Right atrium auricular region (tissue), 2 donors: ENCODE measurements around the gene PUM2. TPM values are rescaled to one million over a fixed set of nuclear protein-coding genes. Genes with fewer than 3 reads are reported as not detected.

ENCODE experiments used
- DNase-seq: peaks from one replicate; pipeline ENCODE4 v3.0.0-alpha.2; 2019; ENCODE audit warnings: low spot score
- H3K27ac ChIP-seq, 2 donors: fragments of 200-600 bp; sonication (generic); 1 replicate in 1 of 2; 2 replicates in 1 of 2; pipeline ENCODE4 v1.5.1; 2016 to 2019
- H3K27me3 ChIP-seq, 2 donors: fragments of 200-600 bp; sonication (generic); one replicate each; pipeline versions ENCODE4 v1.5.1 to v1.6.0; 2017 to 2019
- H3K36me3 ChIP-seq: fragments of 200-600 bp; sonication (generic); one replicate; pipeline ENCODE4 v1.5.1; 2016
- H3K4me1 ChIP-seq, 2 donors: fragments of 200-600 bp; sonication (generic); one replicate each; pipeline versions ENCODE4 v1.5.1 to v1.6.0; 2017 to 2019
- H3K4me3 ChIP-seq, 2 donors: fragments of 200-600 bp; sonication (generic); 1 replicate in 1 of 2; 2 replicates in 1 of 2; pipeline ENCODE4 v1.5.1; 2017 to 2019; ENCODE audit warnings: mild to moderate bottlenecking in 1 of 2, moderate library complexity in 1 of 2
- H3K9me3 ChIP-seq, 2 donors: fragments of 200-600 bp; sonication (generic); one replicate each; pipeline ENCODE4 v1.5.1; 2019
- total RNA-seq, 2 donors: library from RNA; depleted of rRNA; stranded (reverse); fragments of >200 nt; gene quantifications; one replicate each; pipeline ENCODE4 v1.1.0, GENCODE V29; 2016
- TF ChIP-seq, protein P1 (sequence below), 2 donors: fragments of 200-600 bp; sonication (generic); IDR thresholded peaks; one replicate each; pipeline ENCODE4 v1.5.1; 2019; ENCODE audit warnings: antibody characterized with exemption in 2 of 2

The PUM2 gene
- total RNA-seq, 2 donors from 2014 or later, result 35.0 to 44.8 TPM

DNA sequence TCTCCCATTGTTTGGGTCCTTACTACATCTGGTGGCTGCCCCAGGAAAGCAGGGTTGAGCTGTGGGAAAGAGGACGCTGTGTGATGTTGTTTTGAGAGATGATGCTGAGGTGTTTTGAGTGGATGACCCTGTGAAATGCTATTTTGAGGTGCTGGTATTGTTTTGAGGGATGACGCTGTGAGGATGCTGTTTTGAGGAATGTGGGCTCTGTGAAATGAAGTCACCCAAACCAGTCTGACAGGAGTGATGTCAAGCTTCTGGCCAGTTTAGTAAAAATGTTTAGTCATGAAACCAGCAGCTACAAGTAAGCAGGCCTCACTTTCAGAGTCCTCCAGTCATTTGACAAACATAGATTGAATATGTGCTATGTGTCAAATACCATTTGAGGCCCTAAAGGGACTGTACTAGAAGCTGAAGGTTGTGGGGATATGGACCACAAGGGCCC is 16.1 kb upstream of the PUM2 start:
- Histone ChIP-seq H3K4me1 (no peaks in the 10 kb centered on the region), H3K4me3 (no peak overlapping the region)
- DNase-seq, result no peak

DNA sequence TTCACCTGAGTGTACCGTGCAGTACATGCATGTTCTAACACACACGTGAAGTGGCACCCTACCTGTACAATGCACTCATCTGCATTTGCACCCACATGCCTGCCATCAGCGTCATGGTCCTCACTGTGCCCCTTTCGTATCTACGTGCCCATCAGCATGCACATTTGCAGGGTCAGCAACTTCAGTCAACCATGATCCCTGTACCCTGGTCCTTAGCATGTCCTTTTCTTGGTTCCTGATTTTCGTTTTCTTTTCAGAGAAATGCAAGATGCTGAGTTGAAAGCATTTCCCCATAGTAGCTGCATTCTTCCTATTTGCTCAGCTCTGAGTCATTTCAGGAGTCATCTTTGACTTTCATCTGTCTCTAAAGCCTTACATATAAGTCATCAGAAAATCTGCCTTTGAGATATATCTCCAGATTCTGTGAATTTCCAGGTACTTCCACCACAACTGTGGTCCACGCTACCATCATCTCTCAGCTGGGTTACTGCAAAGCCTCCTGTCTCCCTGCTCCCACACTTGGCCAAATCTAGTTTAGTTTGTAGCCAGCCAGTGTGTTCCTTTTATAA is 14.7 kb upstream of the PUM2 start:
- H3K9me3 ChIP-seq, result no peaks in the 10 kb centered on the region

More for the DNA sequence above, 16.1 kb upstream of the PUM2 start:
- Histone ChIP-seq H3K36me3 (no peaks in the 10 kb centered on the region), H3K27me3 (no peaks in the 10 kb centered on the region), H3K27ac (no peak overlapping the region), H3K9me3 (no peaks in the 10 kb centered on the region)
- TF ChIP-seq, protein P1, sequence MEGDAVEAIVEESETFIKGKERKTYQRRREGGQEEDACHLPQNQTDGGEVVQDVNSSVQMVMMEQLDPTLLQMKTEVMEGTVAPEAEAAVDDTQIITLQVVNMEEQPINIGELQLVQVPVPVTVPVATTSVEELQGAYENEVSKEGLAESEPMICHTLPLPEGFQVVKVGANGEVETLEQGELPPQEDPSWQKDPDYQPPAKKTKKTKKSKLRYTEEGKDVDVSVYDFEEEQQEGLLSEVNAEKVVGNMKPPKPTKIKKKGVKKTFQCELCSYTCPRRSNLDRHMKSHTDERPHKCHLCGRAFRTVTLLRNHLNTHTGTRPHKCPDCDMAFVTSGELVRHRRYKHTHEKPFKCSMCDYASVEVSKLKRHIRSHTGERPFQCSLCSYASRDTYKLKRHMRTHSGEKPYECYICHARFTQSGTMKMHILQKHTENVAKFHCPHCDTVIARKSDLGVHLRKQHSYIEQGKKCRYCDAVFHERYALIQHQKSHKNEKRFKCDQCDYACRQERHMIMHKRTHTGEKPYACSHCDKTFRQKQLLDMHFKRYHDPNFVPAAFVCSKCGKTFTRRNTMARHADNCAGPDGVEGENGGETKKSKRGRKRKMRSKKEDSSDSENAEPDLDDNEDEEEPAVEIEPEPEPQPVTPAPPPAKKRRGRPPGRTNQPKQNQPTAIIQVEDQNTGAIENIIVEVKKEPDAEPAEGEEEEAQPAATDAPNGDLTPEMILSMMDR (IDR thresholded peaks at IDR 0.05), result no peak

DNA sequence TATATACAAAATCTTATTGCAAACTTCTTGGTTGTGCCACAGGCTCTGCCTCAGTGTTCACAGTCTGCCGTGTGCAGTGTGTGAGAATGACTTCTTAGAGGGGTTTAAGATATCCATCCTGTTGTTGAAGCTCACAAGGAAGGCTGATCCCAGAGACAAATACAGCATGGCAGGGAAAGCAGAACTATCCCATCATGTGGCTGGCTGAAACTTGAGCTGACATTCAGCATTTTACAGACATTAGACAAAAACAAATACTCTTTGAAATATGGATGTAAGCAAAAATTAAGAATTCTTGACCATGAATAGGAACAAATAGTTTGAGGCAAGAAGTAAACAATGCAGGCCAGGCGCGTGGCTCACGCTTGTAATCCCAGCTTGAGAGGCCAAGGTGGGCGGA is 12.9 kb upstream of the PUM2 start:
- no peaks in the 10 kb centered on the region for H3K4me1 ChIP-seq
- no peak overlapping the region for H3K4me3 ChIP-seq
- no peaks in the 10 kb centered on the region for H3K9me3 ChIP-seq
- no peak overlapping the region for H3K27ac ChIP-seq
- TF ChIP-seq, protein P1 (IDR thresholded peaks at IDR 0.05), result no peak
- H3K36me3 ChIP-seq, result no peaks in the 10 kb centered on the region
- H3K27me3 ChIP-seq, result no peaks in the 10 kb centered on the region
- no peak for DNase-seq

More for the DNA sequence above, 14.7 kb upstream of the PUM2 start:
- H3K4me1 ChIP-seq, result no peaks in the 10 kb centered on the region
- no peak for DNase-seq
- H3K36me3 ChIP-seq, result no peaks in the 10 kb centered on the region
- no peak overlapping the region for H3K4me3 ChIP-seq
- H3K27me3 ChIP-seq, result no peaks in the 10 kb centered on the region
- TF ChIP-seq, protein P1 (IDR thresholded peaks at IDR 0.05), result no peak
- H3K27ac ChIP-seq, result no peak overlapping the region

DNA sequence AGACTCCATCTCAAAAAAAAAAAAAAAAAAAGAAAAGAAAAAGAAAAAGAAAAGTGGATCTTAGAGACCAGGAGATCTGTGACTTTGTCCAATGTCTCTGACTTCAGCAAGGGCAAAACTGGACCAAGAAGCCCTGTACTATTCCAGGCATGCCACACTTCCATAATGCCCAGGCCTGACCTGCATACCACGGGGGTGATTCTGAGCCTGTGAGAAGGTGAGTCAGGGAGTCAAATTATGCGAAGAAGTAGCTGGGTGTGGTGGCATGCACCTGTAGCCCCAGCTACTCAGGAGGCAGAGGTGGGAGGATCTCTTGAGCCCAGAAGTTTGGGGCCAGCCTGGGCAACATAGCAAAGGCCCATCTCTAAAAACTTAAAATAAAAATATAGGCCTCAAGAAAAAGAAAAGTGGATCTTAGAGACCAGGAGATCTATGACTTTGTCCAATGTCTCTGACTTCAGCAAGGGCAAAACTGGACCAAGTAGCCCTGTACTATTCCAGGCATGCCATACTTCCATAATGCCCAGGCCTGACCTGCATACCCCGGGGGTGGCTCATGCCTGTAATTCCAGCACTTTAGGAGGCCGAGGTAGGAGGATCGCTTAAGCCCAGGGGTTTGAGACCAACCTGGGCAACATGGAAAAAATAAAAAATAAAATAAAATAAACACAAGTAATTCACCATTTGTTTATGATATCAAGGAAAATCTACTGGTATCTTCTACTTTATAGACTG is 12.2 kb upstream of the PUM2 start:
- no peaks in the 10 kb centered on the region for H3K9me3 ChIP-seq
- no peaks in the 10 kb centered on the region for H3K27me3 ChIP-seq
- H3K27ac ChIP-seq, result no peak overlapping the region
- no peak overlapping the region for H3K4me3 ChIP-seq
- no peaks in the 10 kb centered on the region for H3K36me3 ChIP-seq
- H3K4me1 ChIP-seq, result no peaks in the 10 kb centered on the region
- TF ChIP-seq, protein P1 (IDR thresholded peaks at IDR 0.05), result no peak
- no peak for DNase-seq

DNA sequence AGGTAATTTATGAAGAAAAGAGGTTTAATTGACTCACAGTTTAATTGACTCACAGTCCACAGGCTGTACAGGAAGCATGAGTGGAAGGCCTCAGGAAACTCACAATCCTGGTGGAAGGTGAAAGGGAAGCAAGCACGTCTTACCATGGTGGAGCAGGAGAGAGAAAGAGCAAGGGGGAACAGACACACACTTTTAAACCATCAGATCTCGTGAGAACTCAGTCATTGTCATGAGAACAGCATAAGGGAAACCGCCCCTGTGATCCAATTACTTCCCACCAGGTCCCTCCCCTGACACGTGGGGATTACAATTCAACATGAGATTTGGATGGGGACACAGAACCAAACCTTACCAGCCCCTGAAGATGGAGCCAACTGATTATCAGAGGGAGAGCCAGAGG is 11.2 kb upstream of the PUM2 start:
- H3K27me3 ChIP-seq, result no peaks in the 10 kb centered on the region
- H3K27ac ChIP-seq, result no peak overlapping the region
- no peaks in the 10 kb centered on the region for H3K36me3 ChIP-seq
- no peaks in the 10 kb centered on the region for H3K4me1 ChIP-seq
- no peak overlapping the region for H3K4me3 ChIP-seq
- DNase-seq, result no peak
- no peaks in the 10 kb centered on the region for H3K9me3 ChIP-seq
- TF ChIP-seq, protein P1 (IDR thresholded peaks at IDR 0.05), result no peak
